Thyroid gland (tissue), 4 donors: ENCODE data around the gene MIA2. TPM values are rescaled to one million over a fixed set of nuclear protein-coding genes. Genes with fewer than 3 reads are reported as not detected.

ENCODE experiments used
- DNase-seq, 2 donors: peaks; one replicate each; pipeline ENCODE4 v3.0.0-alpha.2; 2019
- H3K27ac ChIP-seq, 3 donors: fragments of 200-600 bp; sonication (generic); 1 replicate in 2 of 3; 2 replicates in 1 of 3; pipeline ENCODE4 v1.5.1; 2016 to 2019; ENCODE audit warnings: mild to moderate bottlenecking in 1 of 3, moderate library complexity in 1 of 3
- H3K27me3 ChIP-seq: fragments of 200-600 bp; sonication (generic); one replicate; pipeline ENCODE4 v1.5.1; 2019
- H3K36me3 ChIP-seq, 2 donors: fragments of 200-600 bp; sonication (generic); one replicate each; pipeline ENCODE4 v1.5.1; 2016 to 2019
- H3K4me1 ChIP-seq, 2 donors: fragments of 200-600 bp; sonication (generic); one replicate each; pipeline ENCODE4 v1.5.1; 2017 to 2019
- H3K4me3 ChIP-seq, 3 donors: fragments of 200-600 bp; sonication (generic); replicated peaks in 1 of 3; 1 replicate in 2 of 3; 2 replicates in 1 of 3; pipeline ENCODE4 v1.5.1; 2016; ENCODE audit warnings: mild to moderate bottlenecking in 1 of 3
- H3K9me3 ChIP-seq: fragments of 200-600 bp; sonication (generic); one replicate; pipeline ENCODE4 v1.5.1; 2017
- POLR2A ChIP-seq, 2 donors: fragments of 450-650 bp; IDR thresholded peaks; one replicate each; pipeline ENCODE4 v1.6.1; 2017; ENCODE audit warnings: antibody characterized with exemption in 2 of 2, mild to moderate bottlenecking in 2 of 2, moderate library complexity in 1 of 2
- WGBS, 2 donors: methylation state at CpG; one replicate each; pipeline ENCODE4 v1.1.5; 2017; 5-methylcytosine and 5-hydroxymethylcytosine counted together
- intact Hi-C: fragments of 100-400 bp; cut with DNase I; formaldehyde crosslinking; loops from one replicate; pipeline ENCODE4 v1.15.1; 2023
- total RNA-seq, 4 donors: library from RNA; depleted of rRNA; stranded (reverse); fragments of >200 nt; gene quantifications; one replicate each; pipeline ENCODE4 v1.2.3, GENCODE V29; 2016
- TF ChIP-seq, protein P1 (sequence below), 6 experiments: fragments of 200-600 bp in 3 of 6; fragments of 450-650 bp in 3 of 6; sonication (generic) in 3 of 6; IDR thresholded peaks; one replicate each; pipeline ENCODE4 v1.5.1; 2016 to 2019; ENCODE audit warnings: antibody characterized with exemption in 6 of 6, mild to moderate bottlenecking in 2 of 6, inconsistent platforms in 1 of 6, moderate library complexity in 1 of 6

Gene MIA2
- total RNA-seq, 4 donors from 2014 or later: 41.6 to 49.1 (median 45.6) TPM

DNA sequence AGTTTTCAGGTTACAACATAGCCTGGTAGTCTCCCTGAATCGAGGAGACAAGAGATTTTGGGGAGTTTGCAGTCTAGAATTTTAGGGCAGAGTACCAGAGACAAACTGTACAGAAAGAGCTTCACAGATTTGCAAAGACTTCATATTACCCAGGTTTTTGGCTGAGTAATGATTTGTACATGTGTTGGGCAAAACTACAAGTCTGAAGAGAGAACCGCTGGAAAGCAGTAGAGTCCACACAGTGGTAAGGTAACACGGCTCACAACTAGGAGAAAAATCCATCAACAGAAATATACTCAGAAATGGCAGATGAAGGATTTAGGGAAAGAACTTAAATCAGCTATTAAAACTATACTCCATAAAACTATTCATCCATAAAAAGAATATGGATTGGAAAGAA, 172.8 kb downstream of the MIA2 start:
- Histone ChIP-seq H3K4me1 (no peaks in the 10 kb centered on the region), H3K36me3 (no peaks in the 10 kb centered on the region), H3K9me3 (no peaks in the 10 kb centered on the region), H3K4me3 (no peak overlapping the region), H3K27ac (no peak overlapping the region), H3K27me3 (no peaks in the 10 kb centered on the region)
- DNase-seq: no peak
- intact Hi-C loops: no loop called here
- no peak for TF ChIP-seq POLR2A (IDR thresholded peaks at IDR 0.05)
- TF ChIP-seq, protein P1, sequence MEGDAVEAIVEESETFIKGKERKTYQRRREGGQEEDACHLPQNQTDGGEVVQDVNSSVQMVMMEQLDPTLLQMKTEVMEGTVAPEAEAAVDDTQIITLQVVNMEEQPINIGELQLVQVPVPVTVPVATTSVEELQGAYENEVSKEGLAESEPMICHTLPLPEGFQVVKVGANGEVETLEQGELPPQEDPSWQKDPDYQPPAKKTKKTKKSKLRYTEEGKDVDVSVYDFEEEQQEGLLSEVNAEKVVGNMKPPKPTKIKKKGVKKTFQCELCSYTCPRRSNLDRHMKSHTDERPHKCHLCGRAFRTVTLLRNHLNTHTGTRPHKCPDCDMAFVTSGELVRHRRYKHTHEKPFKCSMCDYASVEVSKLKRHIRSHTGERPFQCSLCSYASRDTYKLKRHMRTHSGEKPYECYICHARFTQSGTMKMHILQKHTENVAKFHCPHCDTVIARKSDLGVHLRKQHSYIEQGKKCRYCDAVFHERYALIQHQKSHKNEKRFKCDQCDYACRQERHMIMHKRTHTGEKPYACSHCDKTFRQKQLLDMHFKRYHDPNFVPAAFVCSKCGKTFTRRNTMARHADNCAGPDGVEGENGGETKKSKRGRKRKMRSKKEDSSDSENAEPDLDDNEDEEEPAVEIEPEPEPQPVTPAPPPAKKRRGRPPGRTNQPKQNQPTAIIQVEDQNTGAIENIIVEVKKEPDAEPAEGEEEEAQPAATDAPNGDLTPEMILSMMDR (IDR thresholded peaks at IDR 0.05): no peak
- WGBS, 2 donors: 60 to 92% methylated on average over 3 of the region's 3 CpGs

- Histone ChIP-seq H3K27ac (no peak overlapping the region), H3K4me3 (no peak overlapping the region), H3K9me3 (no peaks in the 10 kb centered on the region), H3K36me3 (no peaks in the 10 kb centered on the region), H3K4me1 (no peaks in the 10 kb centered on the region), H3K27me3 (no peaks in the 10 kb centered on the region)
- 100% methylated on average over 1 of the region's 1 CpG for WGBS, 2 donors
- TF ChIP-seq POLR2A (IDR thresholded peaks at IDR 0.05): no peak
- TF ChIP-seq, protein P1 (IDR thresholded peaks at IDR 0.05): no peak
- intact Hi-C loops: no loop called here
- DNase-seq: no peak
Observed at GRCh38 chr14:39416072-39416471, 182.4 kb downstream of the MIA2 start.

GRCh38 chr14:39417014-39417413, 183.3 kb downstream of the MIA2 start:
- Histone ChIP-seq H3K4me3 (no peak overlapping the region), H3K36me3 (no peaks in the 10 kb centered on the region), H3K27me3 (no peaks in the 10 kb centered on the region), H3K9me3 (no peaks in the 10 kb centered on the region), H3K27ac (no peak overlapping the region), H3K4me1 (peaks cover 0 to 2% of the 10 kb centered on the region in 2 donors)
- DNase-seq: no peak
- intact Hi-C loops: no loop called here
- TF ChIP-seq, protein P1 (IDR thresholded peaks at IDR 0.05): no peak
- no peak for TF ChIP-seq POLR2A (IDR thresholded peaks at IDR 0.05)
- WGBS, 2 donors: 96% methylated on average over 2 of the region's 2 CpGs

DNA sequence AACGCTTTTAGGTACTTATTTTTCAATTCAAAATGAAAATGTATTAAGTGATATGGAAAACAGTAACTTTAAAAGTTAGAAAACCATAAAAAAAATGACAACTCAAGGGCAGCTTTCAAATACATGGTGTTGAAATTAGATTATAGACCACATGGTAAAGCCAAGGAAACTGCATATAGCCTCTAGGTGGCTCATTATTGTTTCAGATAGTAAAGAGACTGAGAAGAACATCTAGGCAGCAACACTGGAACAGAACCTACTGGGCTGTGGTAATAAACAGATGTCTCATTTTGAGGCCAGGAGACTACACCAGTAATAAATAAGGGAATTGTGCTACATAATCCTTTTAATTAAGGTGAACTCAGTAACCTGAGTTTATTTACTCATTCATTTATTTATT, 185.6 kb downstream of the MIA2 start:
- WGBS, 2 donors: 92 to 100% methylated on average over 1 of the region's 1 CpG
- no peak for TF ChIP-seq POLR2A (IDR thresholded peaks at IDR 0.05)
- TF ChIP-seq, protein P1 (IDR thresholded peaks at IDR 0.05): no peak
- intact Hi-C loops: no loop called here
- Histone ChIP-seq H3K4me3 (no peak overlapping the region), H3K27me3 (no peaks in the 10 kb centered on the region), H3K27ac (no peak overlapping the region), H3K9me3 (no peaks in the 10 kb centered on the region), H3K36me3 (no peaks in the 10 kb centered on the region), H3K4me1 (peaks cover 0 to 7% of the 10 kb centered on the region in 2 donors)
- no peak for DNase-seq

- intact Hi-C loops: loop anchor here (10.0 kb wide), 1 partner anchor 247 kb away; the partner anchor contains the start of genes PNN and TRAPPC6B
- Histone ChIP-seq H3K9me3 (no peaks in the 10 kb centered on the region), H3K4me1 (peaks cover 0 to 17% of the 10 kb centered on the region in 2 donors), H3K27ac (no peak overlapping the region), H3K4me3 (no peak overlapping the region), H3K36me3 (no peaks in the 10 kb centered on the region), H3K27me3 (no peaks in the 10 kb centered on the region)
- DNase-seq: no peak
- TF ChIP-seq, protein P1 (IDR thresholded peaks at IDR 0.05): no peak
- no peak for TF ChIP-seq POLR2A (IDR thresholded peaks at IDR 0.05)
Observed at GRCh38 chr14:39422243-39422642, 188.5 kb downstream of the MIA2 start.
